ENCODE data around the gene MYMK.

DNA sequence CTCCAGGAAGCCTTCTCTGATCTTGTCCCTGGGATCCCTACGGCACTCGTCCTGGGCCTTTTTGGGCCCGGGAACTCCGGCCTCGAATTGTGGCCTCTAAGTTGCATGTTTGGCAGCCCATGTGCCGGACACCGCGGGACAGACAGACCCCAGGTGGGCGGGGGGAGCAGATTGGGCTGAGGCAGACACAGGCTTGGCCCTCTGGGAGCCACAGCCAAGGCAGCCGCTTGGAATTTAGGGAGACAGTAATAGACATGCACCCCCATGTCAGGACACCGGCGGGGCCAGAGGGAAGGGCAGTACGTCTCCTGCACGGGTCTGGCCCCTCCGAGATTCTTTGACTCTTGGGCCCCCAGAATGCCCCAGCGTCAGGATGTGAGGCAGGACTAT lies 45.9 kb upstream of the MYMK start:
- TF ChIP-seq POLR2A (IDR thresholded peaks at IDR 0.05), result no peak
- TF ChIP-seq, protein P1, sequence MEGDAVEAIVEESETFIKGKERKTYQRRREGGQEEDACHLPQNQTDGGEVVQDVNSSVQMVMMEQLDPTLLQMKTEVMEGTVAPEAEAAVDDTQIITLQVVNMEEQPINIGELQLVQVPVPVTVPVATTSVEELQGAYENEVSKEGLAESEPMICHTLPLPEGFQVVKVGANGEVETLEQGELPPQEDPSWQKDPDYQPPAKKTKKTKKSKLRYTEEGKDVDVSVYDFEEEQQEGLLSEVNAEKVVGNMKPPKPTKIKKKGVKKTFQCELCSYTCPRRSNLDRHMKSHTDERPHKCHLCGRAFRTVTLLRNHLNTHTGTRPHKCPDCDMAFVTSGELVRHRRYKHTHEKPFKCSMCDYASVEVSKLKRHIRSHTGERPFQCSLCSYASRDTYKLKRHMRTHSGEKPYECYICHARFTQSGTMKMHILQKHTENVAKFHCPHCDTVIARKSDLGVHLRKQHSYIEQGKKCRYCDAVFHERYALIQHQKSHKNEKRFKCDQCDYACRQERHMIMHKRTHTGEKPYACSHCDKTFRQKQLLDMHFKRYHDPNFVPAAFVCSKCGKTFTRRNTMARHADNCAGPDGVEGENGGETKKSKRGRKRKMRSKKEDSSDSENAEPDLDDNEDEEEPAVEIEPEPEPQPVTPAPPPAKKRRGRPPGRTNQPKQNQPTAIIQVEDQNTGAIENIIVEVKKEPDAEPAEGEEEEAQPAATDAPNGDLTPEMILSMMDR (IDR thresholded peaks at IDR 0.05), result no peak
